Measurements from ENCODE around the gene EFCAB6.

The EFCAB6 gene

GRCh38 chr22:43744700-43745410 is 67.2 kb downstream of the EFCAB6 start:
- no peak for DNase-seq (ENCODE audit: low spot score)

DNA sequence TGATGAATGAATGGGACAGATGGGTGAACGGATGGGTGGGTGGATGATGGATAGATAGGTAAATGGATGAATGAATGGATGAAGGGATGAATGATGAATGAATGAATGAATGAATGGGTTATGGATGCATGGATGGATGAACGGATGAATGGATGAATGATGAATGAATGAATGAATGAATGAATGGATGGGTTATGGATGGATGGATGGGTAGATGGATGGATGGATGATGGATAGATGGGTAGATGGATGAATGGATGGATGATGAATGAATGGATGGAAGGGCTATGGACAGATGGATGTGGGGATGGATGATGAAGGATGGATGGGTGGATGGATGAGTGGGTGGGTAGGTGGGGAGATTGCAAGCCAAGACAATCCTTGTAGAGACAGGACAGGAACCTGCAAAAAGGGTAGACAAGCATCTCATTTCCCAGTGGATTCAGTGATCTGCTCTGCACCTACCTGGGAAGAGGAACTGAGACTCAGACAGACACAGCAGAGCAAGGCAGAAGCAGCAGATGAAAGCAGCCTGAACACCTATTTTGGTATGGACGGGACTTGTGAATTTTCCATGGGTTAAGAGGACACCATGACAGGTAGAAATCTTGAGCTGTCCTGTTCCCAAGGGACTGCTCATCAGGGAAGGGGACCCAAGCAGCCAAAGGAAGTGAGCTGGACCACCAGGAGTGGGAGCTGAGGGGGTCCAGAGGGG is 68.0 kb downstream of the EFCAB6 start:
- no peak for DNase-seq (ENCODE audit: low spot score)

DNA sequence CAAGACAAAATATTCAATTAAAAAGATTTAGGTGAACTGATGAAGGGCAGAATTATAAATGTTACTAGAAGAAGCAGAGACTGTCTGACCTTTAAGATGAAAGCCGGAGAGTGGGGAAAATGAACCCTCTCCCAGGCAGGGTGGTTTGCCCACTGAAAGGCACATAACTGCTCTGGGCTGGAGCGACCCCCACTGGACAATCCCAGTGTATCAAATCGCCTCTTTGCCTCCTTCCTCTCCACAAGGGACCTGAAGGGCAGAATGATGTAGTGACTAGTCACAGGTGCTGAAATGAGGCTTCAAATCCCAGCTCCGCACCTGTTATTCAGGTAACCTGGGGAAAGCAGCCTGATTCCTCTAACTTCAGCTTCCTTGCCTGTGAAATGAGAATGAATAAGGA is 69.0 kb downstream of the EFCAB6 start:
- DNase-seq (ENCODE audit: low spot score): no peak

- DNase-seq (ENCODE audit: low spot score): no peak
Measured at GRCh38 chr22:43742154-43742950, 69.8 kb downstream of the EFCAB6 start.

DNA sequence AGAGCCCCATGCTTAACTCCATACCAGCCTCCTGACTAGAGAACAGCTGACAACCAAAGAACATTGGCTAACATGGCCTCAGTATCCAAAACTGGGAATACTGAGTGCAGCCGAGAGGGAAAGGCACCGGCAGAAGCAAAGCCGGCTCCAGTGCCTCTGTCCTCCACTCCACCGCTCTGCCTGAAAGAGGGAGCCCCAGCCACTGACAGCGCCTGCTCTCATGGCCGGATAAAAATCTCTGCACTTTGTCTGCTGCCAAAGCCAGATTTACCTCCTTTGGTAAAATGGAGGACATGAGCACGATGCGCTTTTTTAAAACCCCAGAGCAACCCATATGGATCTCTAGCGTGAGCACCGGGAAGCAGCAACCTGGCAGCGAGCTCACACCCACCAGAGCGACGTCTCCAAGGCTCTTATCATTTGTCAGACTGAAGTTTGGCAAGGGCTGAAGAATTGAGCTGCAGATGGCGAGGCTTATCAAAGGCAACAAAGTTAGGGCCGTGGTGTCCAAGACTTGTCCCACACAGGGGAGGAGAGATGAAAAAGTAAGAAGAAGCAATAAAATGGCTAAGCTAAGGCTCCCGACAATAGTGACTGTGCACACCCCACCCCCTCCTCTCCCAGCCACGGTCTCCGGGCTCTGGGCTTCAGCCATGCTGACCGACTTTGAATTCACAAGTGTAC is 71.4 kb downstream of the EFCAB6 start:
- no peak for DNase-seq (ENCODE audit: low spot score)

DNA sequence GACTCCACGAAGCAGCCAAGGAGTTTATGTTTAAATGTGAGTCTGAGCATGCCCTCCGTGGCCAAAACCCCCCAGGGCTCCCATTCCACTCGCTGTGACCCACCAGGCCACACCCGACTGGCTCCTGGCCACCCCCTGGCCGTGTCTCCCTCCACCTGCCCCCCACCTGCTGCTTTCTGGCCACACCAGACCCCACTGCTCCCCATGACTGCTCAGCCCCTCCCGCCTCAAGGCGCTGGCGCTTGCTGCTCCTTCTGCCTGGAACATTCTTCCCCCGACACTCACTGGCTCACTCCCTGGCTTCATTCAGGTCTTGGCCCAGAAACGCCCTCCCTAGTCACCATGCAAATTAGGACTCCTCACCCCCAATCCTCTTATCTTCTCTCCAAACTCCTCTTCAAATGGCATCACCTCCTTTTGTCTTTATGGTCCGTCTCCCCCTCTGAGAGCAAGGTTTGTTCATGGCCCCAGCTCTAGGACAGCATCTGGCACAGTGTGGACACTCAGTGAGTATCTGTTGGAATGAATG is 72.2 kb downstream of the EFCAB6 start:
- DNase-seq (ENCODE audit: low spot score): no peak

- no peak for DNase-seq (ENCODE audit: low spot score)
Measured at GRCh38 chr22:43737150-43737828, 74.8 kb downstream of the EFCAB6 start.

- DNase-seq (ENCODE audit: low spot score): no peak
Measured at GRCh38 chr22:43736651-43737050, 75.5 kb downstream of the EFCAB6 start.

DNA sequence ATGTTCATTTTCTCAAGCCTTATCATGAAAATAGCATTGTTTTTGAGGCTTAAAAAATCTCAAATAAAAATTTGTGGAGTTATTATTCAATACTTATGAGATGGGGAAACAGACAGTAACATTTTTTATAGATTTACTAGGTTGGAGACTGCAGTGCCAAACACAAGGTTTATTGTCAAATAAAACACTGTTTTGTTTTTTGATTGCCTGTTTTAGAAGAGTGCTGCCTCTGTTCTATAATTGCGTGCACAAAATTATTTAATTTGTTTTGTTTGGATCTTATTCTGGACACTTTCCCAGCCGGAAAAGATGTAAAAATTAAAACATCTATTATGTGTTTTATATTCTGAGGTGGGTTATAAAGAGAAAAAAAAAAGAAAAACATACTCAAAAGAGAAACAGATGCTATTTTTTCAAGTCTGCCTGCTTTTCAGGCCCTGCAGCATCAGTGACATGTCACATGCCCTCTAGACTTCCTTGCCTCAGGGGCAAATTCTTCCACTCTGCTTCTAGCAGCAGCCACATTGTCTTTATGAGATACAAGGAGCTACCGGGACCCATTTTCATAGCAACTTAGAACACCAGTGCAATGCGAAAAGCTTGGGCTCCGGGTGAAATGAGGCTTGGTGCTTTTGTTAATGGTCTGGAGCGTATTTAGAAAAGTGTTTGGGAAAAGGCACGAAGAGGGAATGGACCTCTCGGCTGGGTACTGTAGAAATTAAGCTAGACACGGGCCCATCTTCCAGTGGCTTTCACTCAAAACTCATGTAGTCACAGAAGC is 77.5 kb downstream of the EFCAB6 start:
- DNase-seq (ENCODE audit: low spot score): peak; percentile 57

- no peak for DNase-seq (ENCODE audit: low spot score)
Measured at GRCh38 chr22:43733138-43733537, 79.0 kb downstream of the EFCAB6 start.

GRCh38 chr22:43731988-43732387 is 80.1 kb downstream of the EFCAB6 start:
- no peak for DNase-seq (ENCODE audit: low spot score)

GRCh38 chr22:43726964-43727543 is 85.1 kb downstream of the EFCAB6 start:
- no peak for DNase-seq (ENCODE audit: low spot score)

GRCh38 chr22:43726322-43726721 is 85.8 kb downstream of the EFCAB6 start:
- DNase-seq (ENCODE audit: low spot score): no peak

DNA sequence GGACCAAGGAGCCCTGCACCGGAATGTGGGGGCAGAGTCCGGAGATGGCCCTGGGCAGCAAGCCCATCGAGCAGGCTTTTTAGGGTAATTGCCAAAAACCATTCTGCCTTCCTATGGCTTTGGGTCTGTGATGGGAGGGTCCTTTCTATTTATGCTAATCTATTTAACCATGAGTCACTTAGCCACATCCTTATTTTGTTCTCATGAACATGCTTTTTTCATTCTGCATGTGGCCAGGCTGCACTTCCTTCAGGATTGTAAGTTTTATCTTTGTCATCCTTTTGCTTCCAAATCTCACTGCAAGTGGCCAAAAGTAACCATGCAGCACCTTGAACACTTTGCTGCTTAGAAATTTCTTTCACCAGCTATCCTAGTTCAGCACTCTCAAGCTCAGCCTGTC is 88.3 kb downstream of the EFCAB6 start:
- no peak for DNase-seq (ENCODE audit: low spot score)

DNA sequence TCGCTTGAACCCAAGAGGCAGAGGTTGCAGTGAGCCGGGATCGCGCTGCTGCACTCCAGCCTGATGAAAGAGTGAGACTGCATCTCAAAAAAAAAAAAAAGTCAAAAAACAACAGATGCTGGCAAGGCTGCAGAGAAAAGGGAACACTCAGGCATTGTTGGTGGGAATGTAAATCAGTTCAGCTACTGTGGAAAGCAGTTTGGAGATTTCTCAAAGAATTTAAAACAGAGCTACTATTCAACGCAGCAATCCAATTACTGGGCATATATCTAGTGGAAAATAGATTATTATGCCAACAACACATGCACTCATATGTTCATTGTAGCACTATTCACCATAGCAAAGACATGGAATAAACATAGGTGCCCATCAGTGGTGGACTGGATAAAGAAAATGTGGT is 89.7 kb downstream of the EFCAB6 start:
- no peak for DNase-seq (ENCODE audit: low spot score)

DNA sequence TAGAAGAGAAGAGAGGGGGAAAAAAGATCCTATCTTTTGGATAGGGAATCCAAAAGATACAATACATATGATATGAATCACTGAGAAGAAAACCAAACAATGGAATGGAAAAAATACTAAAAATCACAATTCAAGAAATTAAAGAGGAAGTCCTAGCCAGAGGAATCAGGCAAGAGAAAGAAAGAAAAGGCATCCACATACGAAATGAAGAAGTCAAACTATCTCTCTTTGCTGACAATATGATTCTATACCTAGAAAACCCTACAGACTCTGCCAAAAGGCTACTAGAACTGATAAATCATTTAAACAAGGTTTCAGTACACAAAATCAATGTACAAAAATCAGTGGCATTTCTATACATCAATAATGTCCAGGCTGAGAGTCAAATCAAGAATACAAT is 91.4 kb downstream of the EFCAB6 start:
- DNase-seq (ENCODE audit: low spot score): no peak

GRCh38 chr22:43714104-43714503 is 98.0 kb downstream of the EFCAB6 start:
- DNase-seq (ENCODE audit: low spot score): no peak

- no peak for DNase-seq (ENCODE audit: low spot score)
Measured at GRCh38 chr22:43711681-43712080, 100.4 kb downstream of the EFCAB6 start.

GRCh38 chr22:43707648-43708047 is 104.5 kb downstream of the EFCAB6 start:
- no peak for DNase-seq (ENCODE audit: low spot score)

DNA sequence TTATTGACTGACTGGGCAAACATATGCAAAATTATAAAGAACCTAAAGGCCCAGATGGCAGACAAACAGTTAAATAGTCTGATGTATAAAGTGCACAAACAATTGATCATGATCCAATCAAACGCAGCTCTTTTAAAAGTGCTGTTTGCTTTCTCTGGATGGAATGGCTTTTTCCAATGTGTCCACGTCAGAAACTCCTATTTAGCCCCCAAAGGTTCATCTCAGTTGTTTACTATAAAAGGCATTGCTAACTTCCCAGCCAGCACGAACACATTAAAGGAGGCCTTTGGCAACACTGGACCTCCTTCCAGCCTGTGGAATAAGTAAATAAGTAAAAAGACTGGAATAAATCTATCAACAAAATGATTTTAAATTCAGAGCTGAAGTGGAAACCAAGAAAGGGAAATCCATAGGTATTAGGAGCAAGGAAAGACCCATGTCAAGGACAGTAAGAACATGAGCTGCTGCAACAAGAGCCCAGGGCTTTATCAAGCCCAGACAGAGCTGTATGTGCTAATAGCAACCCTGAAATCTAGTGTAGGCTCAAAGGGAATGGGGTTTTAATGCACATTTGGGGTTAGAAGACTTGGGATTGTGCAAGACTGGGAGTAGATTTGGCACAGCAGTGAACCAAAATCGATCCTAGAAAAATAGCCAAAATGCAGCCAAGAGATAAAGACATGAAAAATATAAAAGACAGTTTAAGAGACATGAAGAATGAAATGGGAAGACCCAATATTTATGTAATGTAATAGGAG is 105.4 kb downstream of the EFCAB6 start:
- DNase-seq (ENCODE audit: low spot score): no peak

Data from COLO829 (cell line).